ENCODE measurements around the gene RABL6. TPM values are rescaled to one million over a fixed set of nuclear protein-coding genes. Genes with fewer than 3 reads are reported as not detected.
"Not testable (repeated sequence)": the region's sequence is repeated elsewhere in the genome, so short reads cannot be mapped to it uniquely, and the experiment has no call there.

RABL6 gene
- total RNA-seq, 1 donor from 2014 or later: 108 TPM

DNA sequence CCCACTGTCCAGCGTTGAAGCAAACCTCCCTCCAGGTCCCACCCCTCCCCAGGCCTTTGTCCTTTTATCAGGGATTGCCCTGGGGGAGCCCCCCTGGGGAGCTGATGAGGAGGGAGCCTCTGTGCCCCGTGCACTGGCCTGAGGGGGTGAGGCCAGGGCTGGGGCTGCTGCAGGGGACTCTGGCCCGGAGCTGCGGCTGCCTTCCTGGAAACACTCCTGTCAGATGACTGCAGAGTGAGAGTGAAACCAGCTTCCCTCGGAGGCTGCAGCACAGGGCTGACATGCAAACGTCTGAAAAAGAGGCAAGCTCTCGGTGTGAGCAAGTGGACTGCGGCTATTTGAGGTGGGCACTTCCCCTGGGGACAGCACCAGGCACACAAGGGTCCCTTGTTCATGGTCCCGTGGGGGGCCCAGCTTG, 74.0 kb downstream of the RABL6 start:
- Mint-ChIP-seq H3K27me3 (ENCODE audit: low read depth) (no peaks in the 10 kb centered on the region), H3K27ac (peak overlapping the region; percentile 94), H3K36me3 (ENCODE audit: low read depth) (peaks cover 14% of the 10 kb centered on the region), H3K4me3 (ENCODE audit: low read depth) (peak overlapping the region; percentile 77), H3K4me1 (ENCODE audit: low read depth) (peaks cover 27% of the 10 kb centered on the region), H3K9me3 (no peaks in the 10 kb centered on the region)
- peak; percentile 63 for DNase-seq (ENCODE audit: low spot score)
- intact Hi-C loops (cut with micrococcal nuclease): loop anchor here (1.0 kb wide), 2 partner anchors 15 to 21 kb away; partner anchors contain the start of gene EDF1

DNA sequence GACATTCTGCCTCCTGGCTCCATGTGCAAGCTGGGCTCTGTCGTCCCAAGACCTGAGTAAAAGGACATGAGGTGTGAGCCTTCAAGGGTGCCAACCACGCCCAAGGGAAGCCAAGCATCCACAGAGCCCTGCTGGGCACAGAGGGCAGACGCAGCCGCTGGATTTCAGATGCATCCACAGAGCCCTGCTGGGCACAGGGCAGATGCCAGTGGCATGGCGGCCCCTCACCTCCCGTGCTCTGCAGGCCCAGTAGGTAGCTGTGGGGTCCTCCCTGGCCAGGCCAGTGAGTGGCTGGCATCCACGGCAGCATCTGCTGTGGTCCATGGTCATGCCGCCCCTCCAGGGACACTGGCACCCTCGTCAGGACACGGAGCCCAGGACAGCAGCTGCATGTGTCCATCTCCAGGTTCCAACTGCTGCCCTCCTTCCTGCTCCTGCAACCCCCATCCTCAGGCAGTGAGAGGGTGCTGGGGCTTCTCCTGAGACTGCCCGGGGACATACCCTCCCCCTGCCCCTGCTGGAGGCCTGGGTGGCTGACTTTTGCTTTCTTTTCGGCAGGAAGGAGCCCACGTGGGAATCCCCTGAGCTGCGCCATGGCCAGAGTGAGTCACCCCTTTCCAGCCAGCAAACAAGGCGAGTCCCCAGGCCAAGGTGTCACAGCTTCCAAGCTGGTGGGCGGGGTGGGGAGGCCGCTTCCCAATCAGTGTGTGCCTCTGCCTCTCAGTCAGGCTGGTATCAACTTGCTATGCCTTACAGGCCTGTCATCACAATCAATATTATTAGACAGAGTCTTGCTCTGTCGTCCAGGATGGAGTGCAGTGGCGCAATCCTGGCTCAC, 74.6 kb downstream of the RABL6 start:
- H3K4me1 Mint-ChIP-seq (ENCODE audit: low read depth): peaks cover 27% of the 10 kb centered on the region
- peak overlapping the region; percentile 94 for H3K27ac Mint-ChIP-seq

DNA sequence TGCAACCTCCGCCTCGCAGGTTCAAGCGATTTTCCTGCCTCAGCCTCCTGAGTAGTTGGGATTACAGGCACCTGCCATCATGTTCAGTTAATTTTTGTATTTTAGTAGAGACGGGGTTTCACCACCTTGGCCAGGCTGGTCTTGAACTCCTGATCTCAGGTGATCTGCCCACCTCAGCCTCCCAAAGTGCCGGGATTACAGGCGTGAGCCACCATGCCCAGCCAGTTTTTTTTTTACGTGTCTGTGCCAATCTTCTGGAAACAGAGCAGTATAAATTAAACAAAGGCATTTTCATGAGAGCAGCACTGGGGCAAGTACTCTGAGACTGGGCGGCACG, 75.2 kb downstream of the RABL6 start:
- not testable (repeated sequence) for DNase-seq (ENCODE audit: low spot score); H3K9me3 Mint-ChIP-seq; H3K27me3 Mint-ChIP-seq (ENCODE audit: low read depth)
- peak overlapping the region; percentile 77 for H3K4me3 Mint-ChIP-seq (ENCODE audit: low read depth)
- intact Hi-C loops (cut with micrococcal nuclease): loop anchor here (1.0 kb wide), 2 partner anchors 17 to 19 kb away; partner anchors contain the start of gene EDF1
- peak overlapping the region; percentile 94 for H3K27ac Mint-ChIP-seq
- H3K36me3 Mint-ChIP-seq (ENCODE audit: low read depth): peaks cover 21% of the 10 kb centered on the region
- peaks cover 27% of the 10 kb centered on the region for H3K4me1 Mint-ChIP-seq (ENCODE audit: low read depth)

More for the DNA sequence above, 74.6 kb downstream of the RABL6 start:
- intact Hi-C loops (cut with micrococcal nuclease): loop anchor here (1.0 kb wide), 2 partner anchors 16 to 20 kb away; partner anchors contain the start of gene EDF1
- Mint-ChIP-seq H3K36me3 (ENCODE audit: low read depth) (peaks cover 18% of the 10 kb centered on the region), H3K9me3 (no peaks in the 10 kb centered on the region), H3K27me3 (ENCODE audit: low read depth) (no peaks in the 10 kb centered on the region), H3K4me3 (ENCODE audit: low read depth) (peak overlapping the region; percentile 77)
- DNase-seq (ENCODE audit: low spot score): peak; percentile 86

DNA sequence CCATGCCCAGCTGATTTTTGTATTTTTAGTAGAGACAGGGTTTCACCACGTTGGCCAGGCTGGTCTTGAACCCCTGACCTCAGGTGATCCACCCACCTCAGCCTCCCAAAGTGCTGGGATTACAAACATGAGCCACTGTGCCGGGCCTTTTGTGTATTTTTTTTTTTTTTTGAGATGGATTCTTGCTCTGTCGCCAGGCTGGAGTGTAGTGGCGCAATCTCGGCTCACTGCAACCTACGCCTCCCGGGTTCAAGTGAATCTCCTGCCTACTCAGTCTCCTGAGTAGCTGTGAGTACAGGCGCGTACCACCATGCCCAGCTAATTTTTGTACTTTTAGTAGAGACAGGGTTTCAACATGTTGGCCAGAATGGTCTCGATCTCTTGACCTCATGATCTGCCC, 75.9 kb downstream of the RABL6 start:
- peak overlapping the region; percentile 94 for H3K27ac Mint-ChIP-seq
- H3K27me3 Mint-ChIP-seq (ENCODE audit: low read depth); intact Hi-C loops (cut with micrococcal nuclease); H3K9me3 Mint-ChIP-seq; DNase-seq (ENCODE audit: low spot score): not testable (repeated sequence)
- H3K4me1 Mint-ChIP-seq (ENCODE audit: low read depth): peaks cover 33% of the 10 kb centered on the region
- peaks cover 21% of the 10 kb centered on the region for H3K36me3 Mint-ChIP-seq (ENCODE audit: low read depth)
- H3K4me3 Mint-ChIP-seq (ENCODE audit: low read depth): peak overlapping the region; percentile 8

DNA sequence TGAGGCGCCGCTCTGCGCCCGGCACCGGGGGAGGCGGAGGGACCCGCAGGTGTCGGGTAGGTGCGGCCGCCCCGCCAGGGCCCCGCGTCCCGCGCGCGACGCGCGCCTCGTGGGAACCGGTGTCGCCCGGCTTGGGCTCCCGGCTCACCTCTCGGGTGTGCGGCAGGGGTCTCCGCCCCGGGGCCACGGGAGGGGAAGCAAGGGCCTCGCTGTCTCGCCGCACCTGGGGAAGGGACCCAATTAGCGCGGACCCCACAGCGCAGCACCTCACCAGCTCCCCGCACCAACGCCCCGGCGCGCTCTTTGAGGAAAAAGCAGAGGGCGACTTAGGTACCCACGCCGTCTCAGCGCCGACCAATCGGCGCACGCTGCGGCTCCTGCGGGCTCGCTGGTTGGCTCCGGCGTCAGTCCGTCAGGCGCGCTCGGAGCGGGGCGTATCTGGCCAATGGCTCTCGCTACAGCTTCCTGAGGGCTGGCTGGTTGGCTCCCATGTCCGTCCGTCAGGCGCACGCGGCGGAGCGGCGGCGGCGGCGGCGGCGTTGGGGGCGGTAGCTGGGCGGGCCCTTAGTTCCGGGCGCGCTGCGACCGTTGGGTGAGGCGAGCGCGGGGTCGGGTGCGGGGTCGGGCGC, 78.3 kb downstream of the RABL6 start, which contains the start of gene TRAF2:
TSS of gene TRAF2 (plus strand) at position 567 of the 629 bp plus-strand sequence. CDS start 12,225 bp downstream, outside the sequence.
- H3K27me3 Mint-ChIP-seq (ENCODE audit: low read depth): no peaks in the 10 kb centered on the region
- peak; percentile 99 for DNase-seq (ENCODE audit: low spot score)
- H3K4me3 Mint-ChIP-seq (ENCODE audit: low read depth): peak within 1 kb of the TSS; percentile 97
- H3K36me3 Mint-ChIP-seq (ENCODE audit: low read depth): peaks cover 35% of the 10 kb centered on the region
- no peaks in the 10 kb centered on the region for H3K9me3 Mint-ChIP-seq
- peaks cover 30% of the 10 kb centered on the region for H3K4me1 Mint-ChIP-seq (ENCODE audit: low read depth)
- intact Hi-C loops (cut with micrococcal nuclease): loop anchor here (1.0 to 2.0 kb wide), 3 partner anchors 16 to 59 kb away; partner anchors contain the start of genes C8G, FBXW5 and PHPT1
- peak within 1 kb of the TSS; percentile 87 for H3K27ac Mint-ChIP-seq

DNA sequence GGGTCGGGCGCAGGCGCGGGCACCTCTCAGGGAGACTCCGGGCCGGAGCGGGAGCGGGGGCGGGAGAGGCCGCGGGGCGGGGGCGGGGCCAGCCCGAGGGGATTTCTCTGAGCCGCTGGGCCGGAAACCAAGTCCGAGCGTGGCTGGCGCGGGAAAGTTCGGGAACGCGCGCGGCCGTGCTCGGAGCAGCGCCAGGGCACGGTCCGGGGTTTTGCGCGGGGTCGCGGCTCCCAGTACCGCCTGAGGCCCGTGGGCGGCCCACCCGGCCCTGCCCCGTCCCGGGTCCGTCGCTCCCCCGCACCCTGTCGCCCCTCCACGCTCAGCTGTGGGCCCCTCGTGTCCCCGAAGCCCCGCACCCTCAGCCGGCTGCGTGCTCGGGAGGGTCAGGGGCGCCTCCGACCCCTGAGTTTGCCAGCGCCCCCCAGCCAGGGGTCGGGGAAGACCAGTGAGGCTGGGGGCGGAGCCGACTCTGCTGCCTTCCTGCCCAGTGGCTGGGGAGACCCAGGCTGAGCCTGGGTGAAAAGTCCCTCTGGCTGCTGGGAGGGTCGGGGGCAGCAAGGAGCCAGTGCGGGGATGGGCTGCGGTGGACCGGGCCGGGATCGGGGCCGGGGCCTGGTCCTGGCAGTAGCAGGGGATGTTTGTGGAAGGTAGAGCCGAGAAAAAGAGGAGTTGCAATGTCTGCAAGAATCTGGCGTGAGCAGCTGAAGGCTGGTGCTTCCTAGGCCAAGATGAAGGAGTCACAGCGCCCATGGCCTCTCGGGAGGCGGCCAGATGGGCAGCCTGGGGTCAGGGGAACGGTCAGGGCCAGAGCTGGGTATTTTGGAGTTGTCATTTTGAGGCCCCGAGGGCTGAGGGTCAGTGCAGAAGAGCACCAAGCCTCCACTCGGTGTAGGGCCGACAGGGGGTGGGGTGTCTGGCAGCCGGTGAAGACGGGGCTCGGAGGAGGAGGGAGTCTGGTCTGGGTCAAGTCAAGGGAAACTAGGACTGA, 79.2 kb downstream of the RABL6 start:
- Mint-ChIP-seq H3K27ac (peak overlapping the region; percentile 87), H3K4me3 (ENCODE audit: low read depth) (peak overlapping the region; percentile 97), H3K4me1 (ENCODE audit: low read depth) (peaks cover 24% of the 10 kb centered on the region), H3K27me3 (ENCODE audit: low read depth) (no peaks in the 10 kb centered on the region), H3K36me3 (ENCODE audit: low read depth) (peaks cover 41% of the 10 kb centered on the region), H3K9me3 (no peaks in the 10 kb centered on the region)
- intact Hi-C loops (cut with micrococcal nuclease): loop anchor here (1.0 to 2.0 kb wide), 3 partner anchors 15 to 58 kb away; partner anchors contain the start of genes C8G, FBXW5 and PHPT1
- DNase-seq (ENCODE audit: low spot score): peak; percentile 33

DNA sequence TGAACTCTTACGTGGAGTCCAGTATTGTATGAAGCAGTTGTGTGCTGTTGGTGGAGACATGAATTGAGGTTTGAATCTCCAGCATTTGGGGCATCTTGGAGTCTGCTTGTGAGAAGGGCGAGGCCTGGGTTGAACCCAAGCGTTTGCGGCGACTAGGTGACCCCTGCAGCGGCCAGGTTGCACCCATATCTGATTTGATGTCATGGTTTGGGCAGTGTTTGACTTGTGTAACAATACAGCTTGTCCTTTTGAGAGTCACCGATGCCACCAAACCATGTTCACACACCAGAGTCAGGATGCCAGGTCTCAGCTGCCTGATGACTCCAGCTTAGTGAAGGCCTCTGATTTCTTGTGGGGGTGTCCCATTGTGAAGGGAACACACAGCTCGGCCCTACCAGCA, 80.7 kb downstream of the RABL6 start:
- no peaks in the 10 kb centered on the region for H3K9me3 Mint-ChIP-seq
- H3K27ac Mint-ChIP-seq: no peak overlapping the region
- H3K4me1 Mint-ChIP-seq (ENCODE audit: low read depth): peaks cover 15% of the 10 kb centered on the region
- peaks cover 42% of the 10 kb centered on the region for H3K36me3 Mint-ChIP-seq (ENCODE audit: low read depth)
- H3K27me3 Mint-ChIP-seq (ENCODE audit: low read depth): no peaks in the 10 kb centered on the region
- intact Hi-C loops (cut with micrococcal nuclease): no loop called here
- H3K4me3 Mint-ChIP-seq (ENCODE audit: low read depth): no peak overlapping the region
- DNase-seq (ENCODE audit: low spot score): no peak

DNA sequence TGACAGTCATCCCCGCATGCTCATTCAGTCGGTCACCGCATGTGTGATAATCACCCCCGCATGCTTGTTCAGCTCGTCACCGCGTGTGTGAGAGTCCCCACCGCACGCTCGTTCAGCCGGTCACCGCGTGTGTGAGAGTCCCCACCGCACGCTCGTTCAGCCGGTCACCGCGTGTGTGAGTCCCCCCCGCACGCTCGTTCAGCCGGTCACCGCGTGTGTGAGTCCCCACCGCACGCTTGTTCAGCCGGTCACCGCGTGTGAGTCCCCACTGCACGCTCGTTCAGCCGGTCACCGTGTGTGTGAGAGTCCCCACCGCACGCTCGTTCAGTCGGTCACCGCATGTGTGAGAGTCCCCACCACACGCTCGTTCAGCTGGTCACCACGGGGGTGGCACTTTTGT, 82.1 kb downstream of the RABL6 start:
- H3K9me3 Mint-ChIP-seq: no peaks in the 10 kb centered on the region

DNA sequence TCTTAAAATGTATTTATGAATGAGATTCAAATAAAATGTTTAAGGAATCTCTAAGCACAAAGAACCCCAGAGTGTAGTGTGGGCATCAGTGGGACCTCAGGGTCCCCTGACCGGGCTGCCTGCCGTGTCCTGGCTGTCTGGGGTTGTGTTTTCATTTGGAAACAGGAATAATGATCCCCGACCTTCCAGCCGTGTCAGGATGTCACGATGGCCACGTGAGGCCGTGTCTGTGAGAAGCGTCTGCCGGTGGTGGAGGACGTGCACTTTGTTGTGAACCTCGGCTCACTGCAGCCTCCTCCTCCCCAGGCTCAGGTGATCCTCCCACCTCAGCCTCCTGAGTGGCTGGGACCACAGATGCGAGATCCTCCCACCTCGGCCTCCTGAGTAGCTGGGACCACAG, 82.9 kb downstream of the RABL6 start:
- H3K4me1 Mint-ChIP-seq (ENCODE audit: low read depth): peaks cover 9% of the 10 kb centered on the region
- H3K9me3 Mint-ChIP-seq: no peaks in the 10 kb centered on the region
- H3K27me3 Mint-ChIP-seq (ENCODE audit: low read depth): no peaks in the 10 kb centered on the region
- no peak for DNase-seq (ENCODE audit: low spot score)
- H3K27ac Mint-ChIP-seq: no peak overlapping the region
- H3K36me3 Mint-ChIP-seq (ENCODE audit: low read depth): peaks cover 47% of the 10 kb centered on the region
- intact Hi-C loops (cut with micrococcal nuclease): no loop called here
- H3K4me3 Mint-ChIP-seq (ENCODE audit: low read depth): no peak overlapping the region

More for the DNA sequence above, 82.1 kb downstream of the RABL6 start:
- Mint-ChIP-seq H3K4me3 (ENCODE audit: low read depth) (no peak overlapping the region), H3K4me1 (ENCODE audit: low read depth) (peaks cover 13% of the 10 kb centered on the region), H3K27me3 (ENCODE audit: low read depth) (no peaks in the 10 kb centered on the region), H3K27ac (no peak overlapping the region), H3K36me3 (ENCODE audit: low read depth) (peaks cover 46% of the 10 kb centered on the region)
- DNase-seq (ENCODE audit: low spot score): no peak
- intact Hi-C loops (cut with micrococcal nuclease): no loop called here

Other genes starting within 250 kb of the RABL6 start
- gene EGFL7, start 145.0 kb upstream of the RABL6 start, total RNA-seq: 2.6 and 2.8 TPM in 2 replicates
- 38.3 and 40.5 TPM in 2 replicates for gene AGPAT2, start 120.5 kb upstream of the RABL6 start, total RNA-seq
- 3.1 and 3.4 TPM in 2 replicates for gene DIPK1B, start 95.4 kb upstream of the RABL6 start, total RNA-seq
- 1.2 and 1.7 TPM in 2 replicates for gene LCN10, start 65.0 kb upstream of the RABL6 start, total RNA-seq
- not detected in 2 replicates for gene LCN6, start 59.4 kb upstream of the RABL6 start, total RNA-seq
- gene LCN8, start 49.7 kb upstream of the RABL6 start, total RNA-seq: not detected in 2 replicates
- gene LCN15, start 43.4 kb upstream of the RABL6 start, total RNA-seq: not detected in 2 replicates
- gene TMEM141, start 16.6 kb upstream of the RABL6 start, total RNA-seq: 34.4 and 34.7 TPM in 2 replicates
- gene CCDC183, start 11.6 kb upstream of the RABL6 start, total RNA-seq: 0.11 TPM in 1 of 2 replicates, not detected in the other
- 5.0 and 5.1 TPM in 2 replicates for gene AJM1, start 34.5 kb downstream of the RABL6 start, total RNA-seq
- gene PHPT1, start 41.5 kb downstream of the RABL6 start, total RNA-seq: 127 and 133 TPM in 2 replicates
- gene MAMDC4, start 44.4 kb downstream of the RABL6 start, total RNA-seq: 19.0 and 21.0 TPM in 2 replicates
- 381 and 410 TPM in 2 replicates for gene EDF1, start 58.4 kb downstream of the RABL6 start, total RNA-seq
- 59.5 and 60.4 TPM in 2 replicates for gene TRAF2, start 78.6 kb downstream of the RABL6 start, total RNA-seq
- 94.4 and 95.9 TPM in 2 replicates for gene FBXW5, start 136.8 kb downstream of the RABL6 start, total RNA-seq
- gene C8G, start 137.3 kb downstream of the RABL6 start, total RNA-seq: 0.76 and 0.89 TPM in 2 replicates
- gene LCN12, start 144.3 kb downstream of the RABL6 start, total RNA-seq: 2.0 and 2.1 TPM in 2 replicates
- gene PTGDS, start 169.6 kb downstream of the RABL6 start, total RNA-seq: not detected in 2 replicates
- not detected in 2 replicates for gene LCNL1, start 175.0 kb downstream of the RABL6 start, total RNA-seq
- gene PAXX, start 184.5 kb downstream of the RABL6 start, total RNA-seq: 60.5 and 72.6 TPM in 2 replicates
- not detected in 2 replicates for gene CLIC3, start 188.6 kb downstream of the RABL6 start, total RNA-seq
- gene ABCA2, start 220.3 kb downstream of the RABL6 start, total RNA-seq: 27.4 and 31.4 TPM in 2 replicates
- gene FUT7, start 224.1 kb downstream of the RABL6 start, total RNA-seq: 0.21 TPM in 1 of 2 replicates, not detected in the other
- gene NPDC1, start 238.2 kb downstream of the RABL6 start, total RNA-seq: 32.7 and 36.0 TPM in 2 replicates
- not detected in 2 replicates for gene ENTPD2, start 246.1 kb downstream of the RABL6 start, total RNA-seq

All from activated T-helper 2 cell treated with anti-CD3 and anti-CD28 coated beads, Interferon-gamma antibody, Interleukin-2, Interleukin-4, amounts not matched to agents 10 μg/mL and 5 μg/mL and 100 μg/mL, durations not matched to agents 14 hours and 24 hours and 36 hours (primary cell).